GM10847 (cell line): Measurements from ENCODE around the gene TMEM176A.

Experiments
- POLR2A ChIP-seq: IDR thresholded peaks from 2 replicates; pipeline ENCODE4 v1.6.1; 2011; ENCODE audit not compliant: insufficient read length; ENCODE audit errors: extremely low read depth

The TMEM176A gene

DNA sequence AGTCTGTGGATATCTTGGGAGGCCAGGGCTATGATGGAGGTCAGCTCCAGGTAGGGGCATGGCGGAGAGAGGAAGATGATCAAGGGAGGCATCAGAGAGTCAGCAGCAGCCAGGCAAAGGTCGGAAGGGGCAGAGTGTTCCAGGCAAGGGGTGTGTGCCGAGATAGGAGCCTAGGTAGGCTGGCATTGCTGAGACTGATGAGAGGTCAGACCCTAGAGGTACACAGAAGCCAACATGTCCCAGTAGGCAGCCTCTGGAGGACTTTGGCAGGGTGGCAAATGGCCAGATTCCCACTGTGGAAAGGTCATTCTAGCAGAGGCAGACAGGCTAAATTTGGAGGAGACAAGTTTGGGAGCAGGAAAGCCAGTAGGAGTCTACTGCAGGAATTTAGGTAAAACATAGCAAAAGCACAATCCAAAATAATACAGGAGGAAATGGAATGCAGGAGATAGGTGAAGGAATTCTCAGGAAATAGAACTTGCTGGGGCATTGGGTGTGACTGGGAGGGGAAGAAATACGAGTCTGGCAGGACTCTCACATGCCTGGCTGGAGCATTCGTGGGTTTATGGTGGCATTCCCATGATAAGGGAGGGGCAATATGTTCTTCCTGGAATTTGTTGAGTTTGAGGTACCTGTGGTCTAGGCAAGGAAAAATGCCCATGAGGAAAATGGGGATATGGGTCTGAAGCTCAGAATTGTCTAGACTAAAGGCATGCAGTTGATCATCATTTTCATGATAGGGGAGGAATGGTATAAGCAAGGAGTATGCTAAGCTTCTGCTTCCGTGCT, 25.7 kb downstream of the TMEM176A start:
- TF ChIP-seq POLR2A = no peak

- TF ChIP-seq POLR2A = no peak
Observed at GRCh38 chr7:150828384-150828783, 27.8 kb downstream of the TMEM176A start.

- TF ChIP-seq POLR2A = no peak
Observed at GRCh38 chr7:150829426-150829825, 28.9 kb downstream of the TMEM176A start.

DNA sequence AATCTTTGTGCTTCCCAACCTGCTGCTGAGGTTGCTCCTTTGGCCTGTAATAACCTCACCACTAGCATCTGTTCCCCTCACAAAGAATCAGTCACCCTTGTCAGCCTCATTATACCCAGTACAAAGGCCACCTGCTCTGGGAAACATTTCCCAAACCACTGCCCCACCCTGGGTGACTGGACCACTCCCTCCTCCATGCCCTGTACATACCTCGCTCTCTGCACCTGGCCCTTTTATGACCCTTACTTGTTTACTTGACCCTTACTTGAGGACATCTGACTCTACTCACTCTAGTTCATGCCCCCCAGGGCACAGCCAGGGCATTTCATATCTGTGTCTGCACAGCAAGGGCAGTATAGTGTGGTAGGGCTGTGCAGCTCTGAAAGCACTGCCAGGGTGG, 30.4 kb downstream of the TMEM176A start:
- no peak for TF ChIP-seq POLR2A

GRCh38 chr7:150831851-150832250, 31.3 kb downstream of the TMEM176A start:
- no peak for TF ChIP-seq POLR2A

DNA sequence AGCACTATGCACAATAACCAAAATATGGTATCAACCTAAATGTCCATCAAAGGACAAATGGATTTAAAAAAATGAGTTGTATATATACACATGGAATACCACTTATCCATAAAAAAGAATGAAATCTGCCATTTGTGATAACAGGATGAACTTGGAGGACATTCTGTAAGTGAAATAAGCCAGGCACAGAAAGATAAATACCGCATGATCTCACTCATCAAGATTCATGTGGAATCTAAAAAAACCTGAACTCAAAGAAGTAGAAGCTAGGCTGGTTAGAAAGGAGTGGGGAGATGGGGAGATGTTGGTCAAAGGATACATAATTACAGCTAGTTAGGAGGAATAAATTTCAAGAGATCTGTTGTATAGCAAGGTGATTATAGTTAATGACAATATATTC, 34.5 kb downstream of the TMEM176A start:
- TF ChIP-seq POLR2A = no peak

DNA sequence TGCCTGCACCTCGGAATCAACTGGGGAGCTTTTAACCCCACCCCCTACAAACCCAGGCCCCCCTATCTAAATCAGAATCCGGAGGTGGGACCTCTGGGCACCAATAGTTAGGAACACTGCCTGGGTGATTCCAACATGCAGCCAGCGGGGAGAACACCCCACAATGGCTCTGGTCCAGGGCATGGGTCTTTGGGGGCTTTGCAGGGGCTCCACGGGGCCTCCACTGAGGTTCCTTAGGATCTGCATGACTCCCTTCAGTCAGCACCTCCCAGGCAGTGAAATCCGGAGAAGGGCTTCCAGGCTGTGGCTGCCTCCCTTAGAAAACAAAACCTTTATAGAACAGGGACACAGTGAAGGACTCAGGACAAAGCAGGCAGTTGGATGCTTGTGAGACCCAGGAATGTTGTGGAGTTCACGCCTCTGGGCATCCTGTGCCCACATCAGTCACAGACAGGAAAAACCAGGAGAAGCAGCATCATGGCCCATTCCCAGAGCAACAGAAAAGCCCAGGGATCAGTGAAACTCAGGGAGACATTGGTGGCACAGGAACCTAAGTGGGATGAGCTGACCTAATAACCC, 35.2 kb downstream of the TMEM176A start:
- no peak for TF ChIP-seq POLR2A

DNA sequence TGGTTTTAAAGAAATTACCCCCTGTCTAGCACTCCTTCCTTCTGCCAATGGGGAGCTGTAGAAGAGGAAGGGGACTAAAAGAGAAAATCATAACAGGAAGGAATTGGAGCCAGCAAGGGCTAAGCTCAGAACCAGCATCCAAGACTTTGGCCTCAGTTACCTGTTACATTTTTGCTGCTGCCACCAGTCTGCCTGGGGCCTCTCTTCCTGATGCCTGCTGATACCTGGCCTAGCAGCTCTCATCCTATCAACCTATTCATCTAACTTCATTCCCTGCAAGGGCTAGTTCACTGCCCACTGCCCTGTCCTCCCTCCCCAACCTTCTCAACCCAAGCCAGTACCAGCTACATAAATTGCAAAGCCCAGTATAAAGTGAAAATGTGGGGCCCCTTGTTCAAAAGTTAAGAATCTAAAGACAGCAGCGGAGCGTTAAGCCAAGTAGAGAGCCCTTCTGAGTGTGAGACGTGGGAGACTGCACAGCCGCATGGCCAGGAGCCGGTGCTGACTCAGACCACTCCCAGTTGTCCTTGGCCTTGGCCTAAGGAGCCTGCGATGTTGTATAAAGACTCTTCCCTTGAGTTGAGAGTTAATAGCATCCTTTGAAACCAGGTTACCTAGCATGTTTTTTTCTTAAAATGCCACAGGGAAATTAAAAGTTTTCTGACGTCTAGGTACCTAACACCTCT, 38.5 kb downstream of the TMEM176A start:
- TF ChIP-seq POLR2A = no peak

DNA sequence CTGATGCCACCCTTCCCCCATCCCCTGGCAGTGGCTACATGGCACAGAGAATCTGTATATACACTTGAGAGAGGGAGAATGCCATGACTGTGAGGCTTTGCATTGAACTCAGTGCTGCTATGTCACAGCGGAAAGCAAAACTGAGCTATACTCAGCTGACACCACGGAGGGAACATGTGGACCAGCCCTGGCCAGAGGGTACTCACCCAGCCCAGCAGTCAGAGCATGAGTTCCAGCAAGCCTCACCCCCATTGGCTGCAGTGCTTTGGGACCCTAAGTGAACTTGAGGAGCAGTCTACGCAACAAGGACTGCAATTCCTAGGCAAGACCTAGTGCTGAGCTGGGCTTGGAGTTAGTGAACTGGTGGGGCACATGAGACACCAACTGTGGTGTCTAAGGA, 41.4 kb downstream of the TMEM176A start:
- TF ChIP-seq POLR2A = no peak

DNA sequence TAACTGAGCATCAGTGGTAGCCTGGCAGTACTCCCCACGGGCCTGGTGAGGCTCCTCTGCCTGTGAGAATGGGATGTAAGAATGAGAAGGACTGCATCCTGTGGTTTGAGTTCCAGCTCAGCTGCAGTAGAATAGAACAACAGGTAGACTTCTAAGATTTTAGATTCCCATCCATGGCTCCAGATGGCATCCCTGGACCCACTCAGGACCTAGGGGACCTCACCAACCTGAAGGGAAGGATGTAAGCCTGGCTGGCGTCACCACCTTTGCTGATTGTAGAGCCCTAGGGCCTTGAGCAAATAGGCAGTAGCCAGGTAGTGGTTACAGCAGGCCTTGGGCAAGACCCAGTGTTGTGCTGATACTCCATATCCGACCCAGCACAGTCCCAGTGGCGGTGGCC, 42.1 kb downstream of the TMEM176A start:
- TF ChIP-seq POLR2A = no peak

GRCh38 chr7:150845421-150845861, 44.9 kb downstream of the TMEM176A start:
- TF ChIP-seq POLR2A = no peak

- TF ChIP-seq POLR2A = no peak
Observed at GRCh38 chr7:150846291-150847115, 45.9 kb downstream of the TMEM176A start.

DNA sequence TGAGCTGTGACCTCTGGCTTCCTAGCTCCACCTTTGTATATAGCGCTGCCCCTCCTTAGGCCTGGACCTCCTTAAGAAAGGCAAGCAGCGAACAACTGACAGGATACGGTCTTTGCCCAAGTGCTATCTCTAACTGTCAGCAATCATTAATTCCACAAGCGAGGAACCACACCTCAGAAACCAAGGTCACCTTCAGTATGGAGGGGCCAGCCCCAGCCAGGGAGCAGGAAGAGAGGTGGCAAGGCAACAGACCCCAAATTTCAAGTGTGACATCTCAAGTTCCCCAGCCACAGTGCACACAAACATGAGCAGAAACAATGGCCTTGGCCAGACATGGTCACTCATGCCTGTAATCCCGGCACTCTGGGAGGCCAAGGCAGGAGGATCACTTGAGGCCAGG, 47.0 kb downstream of the TMEM176A start:
- no peak for TF ChIP-seq POLR2A

GRCh38 chr7:150848111-150848510, 47.5 kb downstream of the TMEM176A start:
- no peak for TF ChIP-seq POLR2A

GRCh38 chr7:150848561-150849115, 48.1 kb downstream of the TMEM176A start:
- no peak for TF ChIP-seq POLR2A
